HG02763 (cell line): Measurements from ENCODE around the gene ST6GALNAC5.
"Not testable (repeated sequence)": the region's sequence is repeated elsewhere in the genome, so short reads cannot be mapped to it uniquely, and the experiment has no call there.

ENCODE experiments used
- ATAC-seq: cut with Tn5 transposase; IDR thresholded peaks from one replicate; pipeline ENCODE4 v1.9.1; 2021; ENCODE audit warnings: mild to moderate bottlenecking, moderate library complexity; ENCODE audit not compliant: unreplicated experiment

Gene ST6GALNAC5

GRCh38 chr1:76933847-76934815 lies 66.9 kb downstream of the ST6GALNAC5 start:
- no peak for ATAC-seq

- ATAC-seq: no peak
Measured at GRCh38 chr1:76938304-76938703, 71.0 kb downstream of the ST6GALNAC5 start.

GRCh38 chr1:76939050-76939816 lies 72.0 kb downstream of the ST6GALNAC5 start:
- ATAC-seq: peak; percentile 74

- ATAC-seq: no peak
Measured at GRCh38 chr1:76939817-76940216, 72.5 kb downstream of the ST6GALNAC5 start.

GRCh38 chr1:76940571-76941335 lies 73.5 kb downstream of the ST6GALNAC5 start:
- ATAC-seq: no peak

GRCh38 chr1:76942549-76942948 lies 75.3 kb downstream of the ST6GALNAC5 start:
- no peak for ATAC-seq

- no peak for ATAC-seq
Measured at GRCh38 chr1:76944942-76945341, 77.7 kb downstream of the ST6GALNAC5 start.

GRCh38 chr1:76948846-76949245 lies 81.6 kb downstream of the ST6GALNAC5 start:
- ATAC-seq: no peak

GRCh38 chr1:76949503-76949902 lies 82.2 kb downstream of the ST6GALNAC5 start:
- ATAC-seq: no peak

- no peak for ATAC-seq
Measured at GRCh38 chr1:76950306-76950705, 83.0 kb downstream of the ST6GALNAC5 start.

- ATAC-seq: no peak
Measured at GRCh38 chr1:76951153-76951552, 83.9 kb downstream of the ST6GALNAC5 start.

- ATAC-seq: no peak
Measured at GRCh38 chr1:76955652-76956051, 88.4 kb downstream of the ST6GALNAC5 start.

GRCh38 chr1:76957961-76958360 lies 90.7 kb downstream of the ST6GALNAC5 start:
- no peak for ATAC-seq

- no peak for ATAC-seq
Measured at GRCh38 chr1:76958828-76959227, 91.5 kb downstream of the ST6GALNAC5 start.

GRCh38 chr1:76959556-76959955 lies 92.3 kb downstream of the ST6GALNAC5 start:
- no peak for ATAC-seq

GRCh38 chr1:76961181-76961819 lies 94.0 kb downstream of the ST6GALNAC5 start:
- ATAC-seq: no peak

GRCh38 chr1:76961820-76962207 lies 94.5 kb downstream of the ST6GALNAC5 start:
- no peak for ATAC-seq

GRCh38 chr1:76981267-76981666 lies 114.0 kb downstream of the ST6GALNAC5 start:
- ATAC-seq: not testable (repeated sequence)

- ATAC-seq: no peak
Measured at GRCh38 chr1:76989976-76990375, 122.7 kb downstream of the ST6GALNAC5 start.

GRCh38 chr1:76993036-76993435 lies 125.8 kb downstream of the ST6GALNAC5 start:
- ATAC-seq: no peak
